ENCODE data around the gene TMEM186. TPM values are rescaled to one million over a fixed set of nuclear protein-coding genes. Genes with fewer than 3 reads are reported as not detected.

Gene TMEM186
- total and polyA plus RNA-seq, 2 donors (not counting 1 experiment from before 2014, with no cell fraction given) = 5.8 to 16.7 TPM

DNA sequence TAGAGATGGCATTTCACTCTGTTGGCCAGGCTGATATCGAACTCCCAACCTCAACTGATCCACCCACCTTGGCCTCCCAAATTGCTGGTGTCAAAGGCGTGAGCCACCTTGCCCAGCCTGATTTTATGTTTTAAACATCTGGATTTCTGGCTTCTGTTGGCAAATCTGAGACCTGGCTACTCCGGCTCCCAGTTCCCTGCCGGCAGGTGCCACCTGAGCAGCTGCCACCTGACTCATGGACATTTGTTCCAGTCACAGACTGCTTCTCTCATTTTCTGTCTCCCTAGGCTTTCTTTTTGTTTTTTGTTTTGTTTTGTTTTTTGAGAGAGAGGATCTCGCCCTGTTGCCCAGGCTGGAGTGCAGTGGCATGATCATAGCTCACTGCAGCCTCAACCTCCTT is 9.8 kb upstream of the TMEM186 start:
- Histone ChIP-seq H3K27me3 (replicated peaks in 1 of 4; ENCODE audit: control extremely low read depth in 1 of 4, control insufficient read depth in 3 of 4, insufficient read depth in 4 of 4, low read length in 3 of 4) (no peaks in the 10 kb centered on the region), H3K4me1 (ENCODE audit: control insufficient read depth in 2 of 2, insufficient read depth in 2 of 2, low read length in 2 of 2) (no peaks in the 10 kb centered on the region), H4K20me1 (ENCODE audit: control insufficient read depth, insufficient read depth, low read length, poor library complexity, severe bottlenecking) (peaks cover 5% of the 10 kb centered on the region), H3K36me3 (replicated peaks in 1 of 2; ENCODE audit: control extremely low read depth in 1 of 2, control insufficient read depth in 1 of 2, extremely low read depth in 1 of 2, insufficient read depth in 2 of 2, low read length in 1 of 2) (peaks cover 0 to 82% of the 10 kb centered on the region in 2 experiments), H3K4me2 (replicated peaks; ENCODE audit: low read depth, low read length, poor library complexity, severe bottlenecking) (no peak overlapping the region), H2AFZ (ENCODE audit: insufficient read depth, low read depth, low read length, poor library complexity, severe bottlenecking) (no peak overlapping the region), H3K79me2 (ENCODE audit: control insufficient read depth, insufficient read depth, low read length) (peaks cover 31% of the 10 kb centered on the region), H3K9me3 (ENCODE audit: control extremely low read depth in 1 of 3, control insufficient read depth in 2 of 3, insufficient read depth in 1 of 3, low read length in 2 of 3) (no peaks in the 10 kb centered on the region), H3K27ac (ENCODE audit: low read length in 2 of 2) (no peak overlapping the region), H3K9ac (ENCODE audit: low read length) (no peak overlapping the region), H3K4me3 (ENCODE audit: control extremely low read depth in 1 of 5, extremely low read depth in 1 of 5, insufficient read depth in 1 of 5, low read depth in 2 of 5, low read length in 4 of 5) (no peak overlapping the region)
- ATAC-seq (ENCODE audit: low read depth) (no peak), DNase-seq (no peak)
- Mint-ChIP-seq H3K27me3 (no peaks in the 10 kb centered on the region), H3K4me1 (no peaks in the 10 kb centered on the region), H3K4me3 (no peak overlapping the region), H3K9me3 (ENCODE audit: insufficient read depth) (no peaks in the 10 kb centered on the region), H3K27ac (no peak overlapping the region)
- ChIA-PET POLR2A (no interaction called here), CTCF (no interaction called here)
- TF ChIP-seq, protein P1, sequence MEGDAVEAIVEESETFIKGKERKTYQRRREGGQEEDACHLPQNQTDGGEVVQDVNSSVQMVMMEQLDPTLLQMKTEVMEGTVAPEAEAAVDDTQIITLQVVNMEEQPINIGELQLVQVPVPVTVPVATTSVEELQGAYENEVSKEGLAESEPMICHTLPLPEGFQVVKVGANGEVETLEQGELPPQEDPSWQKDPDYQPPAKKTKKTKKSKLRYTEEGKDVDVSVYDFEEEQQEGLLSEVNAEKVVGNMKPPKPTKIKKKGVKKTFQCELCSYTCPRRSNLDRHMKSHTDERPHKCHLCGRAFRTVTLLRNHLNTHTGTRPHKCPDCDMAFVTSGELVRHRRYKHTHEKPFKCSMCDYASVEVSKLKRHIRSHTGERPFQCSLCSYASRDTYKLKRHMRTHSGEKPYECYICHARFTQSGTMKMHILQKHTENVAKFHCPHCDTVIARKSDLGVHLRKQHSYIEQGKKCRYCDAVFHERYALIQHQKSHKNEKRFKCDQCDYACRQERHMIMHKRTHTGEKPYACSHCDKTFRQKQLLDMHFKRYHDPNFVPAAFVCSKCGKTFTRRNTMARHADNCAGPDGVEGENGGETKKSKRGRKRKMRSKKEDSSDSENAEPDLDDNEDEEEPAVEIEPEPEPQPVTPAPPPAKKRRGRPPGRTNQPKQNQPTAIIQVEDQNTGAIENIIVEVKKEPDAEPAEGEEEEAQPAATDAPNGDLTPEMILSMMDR (IDR thresholded peaks at IDR 0.05) = no peak
- TF ChIP-seq EZH2 (IDR thresholded peaks at IDR 0.05; ENCODE audit: borderline replicate concordance, insufficient read depth, low read depth, low read length, poor library complexity, severe bottlenecking) = no peak
- WGBS (ENCODE audit: insufficient coverage) = 100% methylated on average over 4 of the region's 5 CpGs
- intact Hi-C loops (cut with micrococcal nuclease) = no loop called here

DNA sequence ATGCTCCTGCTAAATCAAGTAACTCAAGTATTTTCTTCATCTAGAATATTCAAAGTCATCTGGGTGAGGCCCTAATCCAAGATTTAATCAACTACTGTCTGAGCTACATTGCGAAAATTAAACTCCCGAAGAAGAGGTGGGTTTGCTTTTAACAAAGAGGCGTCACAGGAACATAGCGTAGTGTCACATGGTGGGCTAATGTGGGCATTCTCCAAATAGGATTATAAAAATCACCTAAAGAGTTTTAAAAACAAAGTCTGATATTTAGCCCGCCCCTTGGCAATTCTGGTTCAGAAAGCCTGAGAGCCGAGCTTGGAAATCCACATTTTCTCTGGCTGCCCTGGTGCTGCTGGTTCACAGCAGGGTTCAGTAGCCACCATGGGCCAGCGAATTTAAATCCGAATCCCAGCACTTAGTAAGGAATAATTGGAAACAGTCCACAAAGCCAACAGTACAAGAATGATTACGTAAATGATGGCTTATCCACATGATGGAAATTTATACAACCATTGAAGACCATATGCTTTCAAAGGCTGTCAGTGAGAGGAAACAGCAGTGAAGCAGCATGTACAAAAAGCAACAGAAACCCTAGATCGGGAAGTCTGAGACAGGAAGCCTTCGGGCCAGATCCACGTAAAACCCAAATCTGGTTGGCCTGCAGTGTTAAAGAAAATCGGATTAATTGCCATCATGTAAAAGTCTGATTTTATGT is 9.0 kb upstream of the TMEM186 start:
- TF ChIP-seq, protein P1 (IDR thresholded peaks at IDR 0.05) = no peak
- TF ChIP-seq EZH2 (IDR thresholded peaks at IDR 0.05; ENCODE audit: borderline replicate concordance, insufficient read depth, low read depth, low read length, poor library complexity, severe bottlenecking) = no peak
- H3K4me3 Mint-ChIP-seq = no peak overlapping the region
- Histone ChIP-seq H3K9me3 (ENCODE audit: control extremely low read depth in 1 of 3, control insufficient read depth in 2 of 3, insufficient read depth in 1 of 3, low read length in 2 of 3) (no peaks in the 10 kb centered on the region), H3K79me2 (ENCODE audit: control insufficient read depth, insufficient read depth, low read length) (peaks cover 38% of the 10 kb centered on the region), H3K4me3 (ENCODE audit: control extremely low read depth in 1 of 5, extremely low read depth in 1 of 5, insufficient read depth in 1 of 5, low read depth in 2 of 5, low read length in 4 of 5) (no peak overlapping the region), H2AFZ (ENCODE audit: insufficient read depth, low read depth, low read length, poor library complexity, severe bottlenecking) (no peak overlapping the region), H4K20me1 (ENCODE audit: control insufficient read depth, insufficient read depth, low read length, poor library complexity, severe bottlenecking) (peaks cover 5% of the 10 kb centered on the region), H3K27me3 (replicated peaks in 1 of 4; ENCODE audit: control extremely low read depth in 1 of 4, control insufficient read depth in 3 of 4, insufficient read depth in 4 of 4, low read length in 3 of 4) (no peaks in the 10 kb centered on the region), H3K27ac (ENCODE audit: low read length in 2 of 2) (no peak overlapping the region), H3K4me1 (ENCODE audit: control insufficient read depth in 2 of 2, insufficient read depth in 2 of 2, low read length in 2 of 2) (no peaks in the 10 kb centered on the region), H3K9ac (ENCODE audit: low read length) (no peak overlapping the region), H3K36me3 (replicated peaks in 1 of 2; ENCODE audit: control extremely low read depth in 1 of 2, control insufficient read depth in 1 of 2, extremely low read depth in 1 of 2, insufficient read depth in 2 of 2, low read length in 1 of 2) (peaks cover 0 to 80% of the 10 kb centered on the region in 2 experiments), H3K4me2 (replicated peaks; ENCODE audit: low read depth, low read length, poor library complexity, severe bottlenecking) (no peak overlapping the region)
- no peaks in the 10 kb centered on the region for H3K9me3 Mint-ChIP-seq (ENCODE audit: insufficient read depth)
- ChIA-PET POLR2A (no interaction called here), CTCF (interaction anchor here (1.4 kb wide), 1 partner anchor 73 kb away, joined by 4 read pairs; no protein-coding TSS in a partner anchor)
- no peak for DNase-seq
- WGBS (ENCODE audit: insufficient coverage) = 100% methylated on average over 6 of the region's 13 CpGs
- no peaks in the 10 kb centered on the region for H3K27me3 Mint-ChIP-seq
- H3K27ac Mint-ChIP-seq = no peak overlapping the region
- intact Hi-C loops (cut with micrococcal nuclease) = no loop called here
- no peak for ATAC-seq (ENCODE audit: low read depth)
- H3K4me1 Mint-ChIP-seq = no peaks in the 10 kb centered on the region

Data from B cell (primary cell).